GM23338 (cell line): Measurements from ENCODE around the gene FN1. TPM values are rescaled to one million over a fixed set of nuclear protein-coding genes. Genes with fewer than 3 reads are reported as not detected.

Experiments used
- CREB1 ChIP-seq: fragments of 250-450 bp; sonication (Bioruptor Pico); IDR thresholded peaks from 2 replicates; pipeline ENCODE4 v1.5.0; 2020; ENCODE audit warnings: low read depth, mild to moderate bottlenecking, moderate library complexity
- REST ChIP-seq: IDR thresholded peaks from one replicate; pipeline ENCODE4 v1.6.1; 2018; ENCODE audit warnings: antibody characterized with exemption; ENCODE audit not compliant: unreplicated experiment
- ZNF462 ChIP-seq: fragments of 250-450 bp; sonication (Bioruptor Pico); IDR thresholded peaks from 2 replicates; pipeline ENCODE4 v1.5.0; 2020; ENCODE audit warnings: mild to moderate bottlenecking, moderate library complexity
- polyA plus RNA-seq: library from polyadenylated mRNA; unstranded; fragments of >200 nt; fragmentation: Nextera tagmentation; extraction: Ambion mirVana; gene quantifications from 2 replicates; pipeline ENCODE4 v1.2.1, GENCODE V29; 2016
- total RNA-seq: library from RNA; depleted of rRNA; stranded (reverse); fragments of >200 nt; shearing (Covaris generic); gene quantifications from 2 replicates; pipeline ENCODE4 v1.2.3, GENCODE V29; 2014

Gene FN1
- total and polyA plus RNA-seq, 2 experiments from 2014 or later = 79.6 to 255 TPM

GRCh38 chr2:215372968-215373649 lies 62.8 kb downstream of the FN1 start (continued):
- TF ChIP-seq REST = no peak
- no peak for TF ChIP-seq CREB1 (CRISPR knock-in tag)
- TF ChIP-seq ZNF462 = no peak
